Measurements from ENCODE around the gene SOX21.

The SOX21 gene

GRCh38 chr13:94708031-94708859 lies 4.1 kb downstream of the SOX21 start:
- no peak for DNase-seq

- DNase-seq = no peak
Observed at GRCh38 chr13:94707400-94708021, 4.8 kb downstream of the SOX21 start.

- no peak for DNase-seq
Observed at GRCh38 chr13:94706843-94707399, 5.4 kb downstream of the SOX21 start.

- no peak for DNase-seq
Observed at GRCh38 chr13:94706101-94706842, 6.1 kb downstream of the SOX21 start.

- DNase-seq = no peak
Observed at GRCh38 chr13:94705081-94706030, 7.0 kb downstream of the SOX21 start.

- DNase-seq = no peak
Observed at GRCh38 chr13:94704377-94705080, 7.8 kb downstream of the SOX21 start.

- no peak for DNase-seq
Observed at GRCh38 chr13:94703721-94704314, 8.5 kb downstream of the SOX21 start.

- no peak for DNase-seq
Observed at GRCh38 chr13:94703271-94703670, 9.1 kb downstream of the SOX21 start.

GRCh38 chr13:94702181-94703041 lies 9.9 kb downstream of the SOX21 start:
- DNase-seq = no peak

GRCh38 chr13:94701313-94702180 lies 10.8 kb downstream of the SOX21 start:
- no peak for DNase-seq

- no peak for DNase-seq
Observed at GRCh38 chr13:94700536-94700935, 11.8 kb downstream of the SOX21 start.

- DNase-seq = no peak
Observed at GRCh38 chr13:94700051-94700535, 12.3 kb downstream of the SOX21 start.

- no peak for DNase-seq
Observed at GRCh38 chr13:94696171-94696570, 16.2 kb downstream of the SOX21 start.

- DNase-seq = no peak
Observed at GRCh38 chr13:94692030-94692429, 20.3 kb downstream of the SOX21 start.

- DNase-seq = no peak
Observed at GRCh38 chr13:94683409-94683808, 28.9 kb downstream of the SOX21 start.

- no peak for DNase-seq
Observed at GRCh38 chr13:94682229-94682628, 30.1 kb downstream of the SOX21 start.

GRCh38 chr13:94679614-94680013 lies 32.7 kb downstream of the SOX21 start:
- no peak for DNase-seq

GRCh38 chr13:94678845-94679244 lies 33.5 kb downstream of the SOX21 start:
- no peak for DNase-seq

GRCh38 chr13:94677799-94678198 lies 34.5 kb downstream of the SOX21 start:
- no peak for DNase-seq

Data from inflammatory macrophage (primary cell).